ENCODE results near the gene PARS2. TPM values are rescaled to one million over a fixed set of nuclear protein-coding genes. Genes with fewer than 3 reads are reported as not detected.

The PARS2 gene
- total RNA-seq, 1 donor: 6.2 TPM

- Histone ChIP-seq H3K27ac (ENCODE audit: low read depth, low read length) (no peak overlapping the region), H3K4me2 (ENCODE audit: insufficient read depth, low read length) (no peak overlapping the region), H4K20me1 (ENCODE audit: insufficient read depth, low read length) (no peaks in the 10 kb centered on the region), H3K4me1 (ENCODE audit: insufficient read depth, low read length) (peaks cover 6% of the 10 kb centered on the region), H3K9me3 (ENCODE audit: low read depth, low read length) (no peaks in the 10 kb centered on the region), H3K27me3 (ENCODE audit: insufficient read depth, low read length) (peaks cover 26% of the 10 kb centered on the region), H2AFZ (ENCODE audit: low read length) (no peak overlapping the region), H3K36me3 (ENCODE audit: insufficient read depth, low read length) (no peaks in the 10 kb centered on the region), H3K79me2 (ENCODE audit: insufficient read depth, low read length) (no peaks in the 10 kb centered on the region), H3K4me3 (ENCODE audit: insufficient read depth, low read length) (no peak overlapping the region)
- DNase-seq (ENCODE audit: insufficient read length, low spot score, missing footprints): peak; percentile 78
- TF ChIP-seq CTCF (IDR thresholded peaks at IDR 0.05; ENCODE audit: extremely low read depth, low read depth, low read length): no peak
These were observed 34.7 kb upstream of the PARS2 start for GRCh38 chr1:54798769-54799641.

- DNase-seq (ENCODE audit: insufficient read length, low spot score, missing footprints): peak; percentile 68
- H3K79me2 ChIP-seq (ENCODE audit: insufficient read depth, low read length): no peaks in the 10 kb centered on the region
- H2AFZ ChIP-seq (ENCODE audit: low read length): no peak overlapping the region
- peaks cover 26% of the 10 kb centered on the region for H3K27me3 ChIP-seq (ENCODE audit: insufficient read depth, low read length)
- H3K27ac ChIP-seq (ENCODE audit: low read depth, low read length): no peak overlapping the region
- TF ChIP-seq CTCF (IDR thresholded peaks at IDR 0.05; ENCODE audit: extremely low read depth, low read depth, low read length): no peak
- no peak overlapping the region for H3K4me3 ChIP-seq (ENCODE audit: insufficient read depth, low read length)
- H3K4me2 ChIP-seq (ENCODE audit: insufficient read depth, low read length): no peak overlapping the region
- no peaks in the 10 kb centered on the region for H3K9me3 ChIP-seq (ENCODE audit: low read depth, low read length)
- H3K36me3 ChIP-seq (ENCODE audit: insufficient read depth, low read length): no peaks in the 10 kb centered on the region
- H3K4me1 ChIP-seq (ENCODE audit: insufficient read depth, low read length): peaks cover 6% of the 10 kb centered on the region
- H4K20me1 ChIP-seq (ENCODE audit: insufficient read depth, low read length): no peaks in the 10 kb centered on the region
These were observed 33.9 kb upstream of the PARS2 start for GRCh38 chr1:54798206-54798605.

- no peaks in the 10 kb centered on the region for H3K79me2 ChIP-seq (ENCODE audit: insufficient read depth, low read length)
- H3K4me3 ChIP-seq (ENCODE audit: insufficient read depth, low read length): no peak overlapping the region
- no peaks in the 10 kb centered on the region for H4K20me1 ChIP-seq (ENCODE audit: insufficient read depth, low read length)
- no peak overlapping the region for H3K4me2 ChIP-seq (ENCODE audit: insufficient read depth, low read length)
- peaks cover 3% of the 10 kb centered on the region for H3K9me3 ChIP-seq (ENCODE audit: low read depth, low read length)
- H3K27me3 ChIP-seq (ENCODE audit: insufficient read depth, low read length): peaks cover 24% of the 10 kb centered on the region
- DNase-seq (ENCODE audit: insufficient read length, low spot score, missing footprints): no peak
- H3K36me3 ChIP-seq (ENCODE audit: insufficient read depth, low read length): no peaks in the 10 kb centered on the region
- H3K27ac ChIP-seq (ENCODE audit: low read depth, low read length): no peak overlapping the region
- H2AFZ ChIP-seq (ENCODE audit: low read length): no peak overlapping the region
- peaks cover 6% of the 10 kb centered on the region for H3K4me1 ChIP-seq (ENCODE audit: insufficient read depth, low read length)
- no peak for TF ChIP-seq CTCF (IDR thresholded peaks at IDR 0.05; ENCODE audit: extremely low read depth, low read depth, low read length)
These were observed 32.6 kb upstream of the PARS2 start for GRCh38 chr1:54796902-54797301.

GRCh38 chr1:54795841-54796468, 31.6 kb upstream of the PARS2 start:
- peak; percentile 32 for DNase-seq (ENCODE audit: insufficient read length, low spot score, missing footprints)
- Histone ChIP-seq H2AFZ (ENCODE audit: low read length) (no peak overlapping the region), H3K79me2 (ENCODE audit: insufficient read depth, low read length) (no peaks in the 10 kb centered on the region), H3K27ac (ENCODE audit: low read depth, low read length) (no peak overlapping the region), H3K9me3 (ENCODE audit: low read depth, low read length) (peaks cover 5% of the 10 kb centered on the region), H3K4me3 (ENCODE audit: insufficient read depth, low read length) (no peak overlapping the region), H4K20me1 (ENCODE audit: insufficient read depth, low read length) (no peaks in the 10 kb centered on the region), H3K4me1 (ENCODE audit: insufficient read depth, low read length) (peaks cover 2% of the 10 kb centered on the region), H3K36me3 (ENCODE audit: insufficient read depth, low read length) (no peaks in the 10 kb centered on the region), H3K27me3 (ENCODE audit: insufficient read depth, low read length) (peaks cover 20% of the 10 kb centered on the region), H3K4me2 (ENCODE audit: insufficient read depth, low read length) (no peak overlapping the region)
- no peak for TF ChIP-seq CTCF (IDR thresholded peaks at IDR 0.05; ENCODE audit: extremely low read depth, low read depth, low read length)

Data from osteoblast (primary cell).